Left lung (tissue), 10 donors: ENCODE data around the gene ZFYVE21. TPM values are rescaled to one million over a fixed set of nuclear protein-coding genes. Genes with fewer than 3 reads are reported as not detected.

Experiments used
- ATAC-seq: fragments of 200-7000 bp; cut with Tn5 transposase; one replicate; pipeline ENCODE4 v1.9.1; 2020; ENCODE audit warnings: moderate library complexity
- DNase-seq, 4 donors: peaks; one replicate each; pipeline ENCODE4 v3.0.0-alpha.2; 2013 to 2020
- H3K27ac ChIP-seq, 2 donors: fragments of 200-600 bp; sonication (generic) in 1 of 2; one replicate each; pipeline versions ENCODE4 v1.5.0 to v1.8.0; 2020 to 2021
- H3K27me3 ChIP-seq, 2 donors: fragments of 200-600 bp; sonication (generic) in 1 of 2; one replicate each; pipeline versions ENCODE4 v1.5.0 to v1.8.0; 2020 to 2021
- H3K36me3 ChIP-seq, 2 donors: fragments of 200-600 bp; sonication (generic) in 1 of 2; one replicate each; pipeline versions ENCODE4 v1.5.0 to v1.8.0; 2020 to 2021
- H3K4me1 ChIP-seq, 2 donors: fragments of 200-600 bp; one replicate each; pipeline ENCODE4 v1.8.0; 2021
- H3K4me3 ChIP-seq, 2 donors: fragments of 200-600 bp; sonication (generic) in 1 of 2; one replicate each; pipeline versions ENCODE4 v1.5.0 to v1.8.0; 2020 to 2021; ENCODE audit warnings: mild to moderate bottlenecking in 1 of 2
- H3K9me3 ChIP-seq, 2 donors: fragments of 200-600 bp; sonication (generic) in 1 of 2; one replicate each; pipeline versions ENCODE4 v1.5.0 to v1.8.0; 2020 to 2021
- intact Hi-C, 2 donors: fragments of 100-400 bp; cut with DNase I; formaldehyde crosslinking; loops; one replicate each; pipeline versions ENCODE4 v1.11.2 to v1.14.2; 2022
- polyA plus RNA-seq, 6 donors: library from polyadenylated mRNA; unstranded; fragments of 120-200 nt; gene quantifications; one replicate each; pipeline ENCODE4 v1.2.1, GENCODE V29; 2013; ENCODE audit not compliant: insufficient read length in 6 of 6
- total RNA-seq, 2 donors: library from RNA; stranded (reverse); fragmentation: NEBNext Ultra II Directional; extraction: Animal tissue kit (Norgen Biotek cat#: 25700); gene quantifications; one replicate each; pipeline ENCODE4 v1.2.1, GENCODE V29; 2021
- TF ChIP-seq, protein P1 (sequence below), 2 donors: fragments of 200-600 bp; sonication (generic) in 1 of 2; IDR thresholded peaks; one replicate each; pipeline versions ENCODE4 v1.5.0 to v1.8.0; 2021; ENCODE audit warnings: antibody characterized with exemption in 2 of 2
- donor health status: DM: no; HTN: yes; CAD: no.
- donor health status: DM: no; HTN: no; CAD: no.

The ZFYVE21 gene
- total and polyA plus RNA-seq, 8 donors = 42.8 to 72.7 (median 59.2) TPM

- TF ChIP-seq, protein P1, sequence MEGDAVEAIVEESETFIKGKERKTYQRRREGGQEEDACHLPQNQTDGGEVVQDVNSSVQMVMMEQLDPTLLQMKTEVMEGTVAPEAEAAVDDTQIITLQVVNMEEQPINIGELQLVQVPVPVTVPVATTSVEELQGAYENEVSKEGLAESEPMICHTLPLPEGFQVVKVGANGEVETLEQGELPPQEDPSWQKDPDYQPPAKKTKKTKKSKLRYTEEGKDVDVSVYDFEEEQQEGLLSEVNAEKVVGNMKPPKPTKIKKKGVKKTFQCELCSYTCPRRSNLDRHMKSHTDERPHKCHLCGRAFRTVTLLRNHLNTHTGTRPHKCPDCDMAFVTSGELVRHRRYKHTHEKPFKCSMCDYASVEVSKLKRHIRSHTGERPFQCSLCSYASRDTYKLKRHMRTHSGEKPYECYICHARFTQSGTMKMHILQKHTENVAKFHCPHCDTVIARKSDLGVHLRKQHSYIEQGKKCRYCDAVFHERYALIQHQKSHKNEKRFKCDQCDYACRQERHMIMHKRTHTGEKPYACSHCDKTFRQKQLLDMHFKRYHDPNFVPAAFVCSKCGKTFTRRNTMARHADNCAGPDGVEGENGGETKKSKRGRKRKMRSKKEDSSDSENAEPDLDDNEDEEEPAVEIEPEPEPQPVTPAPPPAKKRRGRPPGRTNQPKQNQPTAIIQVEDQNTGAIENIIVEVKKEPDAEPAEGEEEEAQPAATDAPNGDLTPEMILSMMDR (IDR thresholded peaks at IDR 0.05) = no peak
- ATAC-seq = no peak
- Histone ChIP-seq H3K9me3 (no peaks in the 10 kb centered on the region), H3K27ac (no peak overlapping the region), H3K36me3 (peaks cover 0 to 3% of the 10 kb centered on the region in 2 donors), H3K4me3 (no peak overlapping the region), H3K27me3 (no peaks in the 10 kb centered on the region), H3K4me1 (no peaks in the 10 kb centered on the region)
- DNase-seq = no peak
- intact Hi-C loops = no loop called here
Observed at GRCh38 chr14:103765526-103765925, 49.9 kb downstream of the ZFYVE21 start.

GRCh38 chr14:103767336-103767894 lies 51.8 kb downstream of the ZFYVE21 start:
- no peaks in the 10 kb centered on the region for H3K4me1 ChIP-seq
- H3K27ac ChIP-seq = no peak overlapping the region
- peaks cover 0 to 3% of the 10 kb centered on the region in 2 donors for H3K36me3 ChIP-seq
- ATAC-seq = no peak
- H3K9me3 ChIP-seq = no peaks in the 10 kb centered on the region
- H3K27me3 ChIP-seq = no peaks in the 10 kb centered on the region
- H3K4me3 ChIP-seq = no peak overlapping the region
- intact Hi-C loops = no loop called here
- DNase-seq = no peak
- TF ChIP-seq, protein P1 (IDR thresholded peaks at IDR 0.05) = no peak

GRCh38 chr14:103770500-103770899 lies 54.9 kb downstream of the ZFYVE21 start:
- no peaks in the 10 kb centered on the region for H3K4me1 ChIP-seq
- H3K36me3 ChIP-seq = peaks cover 0 to 5% of the 10 kb centered on the region in 2 donors
- H3K27me3 ChIP-seq = no peaks in the 10 kb centered on the region
- intact Hi-C loops = no loop called here
- ATAC-seq = no peak
- no peak overlapping the region for H3K27ac ChIP-seq
- TF ChIP-seq, protein P1 (IDR thresholded peaks at IDR 0.05) = no peak
- H3K4me3 ChIP-seq = no peak overlapping the region
- no peak for DNase-seq
- no peaks in the 10 kb centered on the region for H3K9me3 ChIP-seq

- H3K4me1 ChIP-seq = no peaks in the 10 kb centered on the region
- intact Hi-C loops = no loop called here
- ATAC-seq = no peak
Observed at GRCh38 chr14:103770902-103771301, 55.3 kb downstream of the ZFYVE21 start.

DNA sequence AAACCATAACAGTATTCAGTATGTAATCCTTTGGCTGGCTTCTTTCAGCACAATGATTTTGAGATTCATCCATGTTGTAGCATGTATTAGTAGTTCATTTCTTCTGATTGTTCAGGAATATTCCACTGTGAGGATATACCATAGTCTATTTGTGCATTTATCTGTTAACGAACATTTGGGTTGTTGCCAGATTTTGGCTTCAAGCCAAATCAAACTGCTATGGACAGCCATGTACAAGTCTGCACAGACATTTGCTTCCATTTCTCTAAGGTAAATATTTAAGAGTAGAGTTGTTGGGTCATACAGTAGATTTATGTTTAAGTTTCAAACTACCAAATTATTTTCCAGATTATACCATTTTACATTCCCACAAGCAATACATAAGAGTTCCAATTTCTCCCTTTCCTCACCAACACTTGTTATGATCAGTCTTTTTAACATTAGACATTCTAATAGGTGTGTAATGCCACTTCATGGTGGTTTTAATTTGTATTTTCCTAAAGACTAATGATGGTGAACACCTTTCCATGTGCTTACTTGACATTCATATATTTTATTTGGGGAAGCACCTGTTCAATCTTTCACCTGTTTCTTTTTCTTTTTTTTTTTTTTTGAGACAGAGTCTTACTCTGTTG lies 56.6 kb downstream of the ZFYVE21 start:
- TF ChIP-seq, protein P1 (IDR thresholded peaks at IDR 0.05) = no peak
- intact Hi-C loops = no loop called here
- H3K27me3 ChIP-seq = no peaks in the 10 kb centered on the region

More at GRCh38 chr14:103770902-103771301, 55.3 kb downstream of the ZFYVE21 start:
- Histone ChIP-seq H3K27me3 (no peaks in the 10 kb centered on the region), H3K4me3 (no peak overlapping the region), H3K9me3 (no peaks in the 10 kb centered on the region), H3K36me3 (peaks cover 0 to 7% of the 10 kb centered on the region in 2 donors), H3K27ac (no peak overlapping the region)
- TF ChIP-seq, protein P1 (IDR thresholded peaks at IDR 0.05) = no peak
- no peak for DNase-seq

More for the DNA sequence above, 56.6 kb downstream of the ZFYVE21 start:
- Histone ChIP-seq H3K27ac (no peak overlapping the region), H3K9me3 (no peaks in the 10 kb centered on the region), H3K4me1 (no peaks in the 10 kb centered on the region), H3K4me3 (no peak overlapping the region), H3K36me3 (peaks cover 0 to 14% of the 10 kb centered on the region in 2 donors)
- no peak for DNase-seq
- ATAC-seq = no peak
